NCI-H2081 treated with DMSO at 0.1 percent for 48 hours (cell line): ENCODE results near the gene TBX21.
"Not testable (repeated sequence)": the region's sequence is repeated elsewhere in the genome, so short reads cannot be mapped to it uniquely, and the experiment has no call there.

Source experiments
- DNase-seq: peaks from one replicate; lab custom pipeline; 2025; lab: John Stamatoyannopoulos, UW

Gene TBX21

GRCh38 chr17:47732399-47733046 is 513 bp upstream of the TBX21 start:
- DNase-seq, result no peak

GRCh38 chr17:47733674-47734410 is 806 bp downstream of the TBX21 start:
- DNase-seq, result no peak

- DNase-seq, result no peak
Observed at GRCh38 chr17:47735139-47735464, 2.1 kb downstream of the TBX21 start.

GRCh38 chr17:47735536-47736011 is 2.5 kb downstream of the TBX21 start:
- no peak for DNase-seq

- DNase-seq, result no peak
Observed at GRCh38 chr17:47736501-47737495, 3.8 kb downstream of the TBX21 start.

- DNase-seq, result no peak
Observed at GRCh38 chr17:47738178-47738577, 5.1 kb downstream of the TBX21 start.

GRCh38 chr17:47739150-47739549 is 6.1 kb downstream of the TBX21 start:
- DNase-seq, result no peak

GRCh38 chr17:47739945-47740344 is 6.9 kb downstream of the TBX21 start:
- DNase-seq, result not testable (repeated sequence)

GRCh38 chr17:47741109-47741792 is 8.2 kb downstream of the TBX21 start:
- no peak for DNase-seq

- no peak for DNase-seq
Observed at GRCh38 chr17:47741793-47742145, 8.7 kb downstream of the TBX21 start.

GRCh38 chr17:47742319-47743181 is 9.5 kb downstream of the TBX21 start:
- DNase-seq, result no peak

- DNase-seq, result no peak
Observed at GRCh38 chr17:47744168-47745036, 11.4 kb downstream of the TBX21 start.

GRCh38 chr17:47745037-47745380 is 12.0 kb downstream of the TBX21 start:
- DNase-seq, result no peak

- no peak for DNase-seq
Observed at GRCh38 chr17:47751471-47751870, 18.4 kb downstream of the TBX21 start.

GRCh38 chr17:47757386-47757785 is 24.4 kb downstream of the TBX21 start:
- no peak for DNase-seq

GRCh38 chr17:47760409-47761140 is 27.5 kb downstream of the TBX21 start:
- no peak for DNase-seq

GRCh38 chr17:47762728-47763127 is 29.7 kb downstream of the TBX21 start:
- no peak for DNase-seq

GRCh38 chr17:47763913-47764582 is 31.0 kb downstream of the TBX21 start:
- DNase-seq, result no peak

GRCh38 chr17:47773649-47774048 is 40.6 kb downstream of the TBX21 start:
- not testable (repeated sequence) for DNase-seq
